Measurements from ENCODE around the gene XPO4. TPM values are rescaled to one million over a fixed set of nuclear protein-coding genes. Genes with fewer than 3 reads are reported as not detected.

The XPO4 gene
- total RNA-seq, 4 donors from 2014 or later = 8.9 to 16.1 (median 13.8) TPM

- no peak overlapping the region for H3K4me3 ChIP-seq (ENCODE audit: low read depth, poor library complexity, severe bottlenecking)
- intact Hi-C loops (cut with DNase I; ENCODE audit: low total_unique reads) = no loop called here
- no peak for DNase-seq (ENCODE audit: low spot score in 2 of 2)
- TF ChIP-seq CTCF (IDR thresholded peaks at IDR 0.05) (no peak), POLR2A (IDR thresholded peaks at IDR 0.05) (no peak)
- WGBS, 2 donors = 89 to 91% methylated on average over 6 of the region's 6 CpGs
Observed at GRCh38 chr13:20738616-20739015, 163.9 kb downstream of the XPO4 start.

DNA sequence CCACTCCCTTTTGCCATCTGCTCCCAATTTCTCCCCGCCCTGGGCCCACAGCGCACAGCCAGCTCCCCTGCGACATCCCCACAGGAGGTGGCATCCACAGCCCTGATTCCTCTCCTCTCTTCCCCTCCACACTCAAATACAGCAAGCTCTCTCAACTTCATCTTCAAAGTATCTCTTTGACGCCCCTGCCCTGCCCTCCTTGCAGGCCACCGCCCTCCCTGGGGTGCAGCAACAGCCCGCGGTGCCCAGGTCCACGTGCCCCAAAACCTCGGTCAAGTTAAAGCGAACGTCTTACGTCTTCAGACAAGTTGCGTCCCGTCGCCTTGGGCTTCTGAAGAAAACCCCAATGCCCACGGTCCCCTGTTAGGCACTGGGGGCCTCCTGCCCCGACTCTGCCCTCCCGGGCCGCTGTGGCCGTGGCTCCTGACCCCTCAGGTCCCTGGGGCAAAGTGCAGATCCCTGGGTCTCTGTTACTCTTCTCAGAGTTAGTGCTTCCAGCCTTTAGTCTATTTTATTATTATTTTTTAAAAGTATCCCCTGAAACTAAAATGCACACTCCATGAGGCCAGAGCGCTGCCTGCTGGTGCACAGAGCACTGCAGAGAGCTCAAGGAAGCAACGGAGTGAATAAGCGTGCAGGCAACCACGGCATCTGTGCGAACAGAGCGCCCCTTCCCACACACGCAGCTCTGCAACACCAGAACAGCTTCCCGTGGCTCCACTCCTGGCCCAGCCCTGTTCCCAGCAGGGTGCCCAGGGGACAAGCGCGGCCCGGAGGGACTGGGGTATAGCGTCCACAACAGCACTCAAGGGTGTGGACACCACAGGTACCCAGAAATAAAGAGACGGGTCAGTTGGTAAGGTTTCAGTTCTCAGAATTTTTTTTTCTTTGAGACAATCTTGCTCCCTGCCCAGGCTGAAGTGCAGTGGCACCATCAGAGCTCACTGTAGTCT lies 172.6 kb downstream of the XPO4 start:
- no peak overlapping the region for H3K4me3 ChIP-seq (ENCODE audit: low read depth, poor library complexity, severe bottlenecking)
- TF ChIP-seq POLR2A (IDR thresholded peaks at IDR 0.05) (no peak), CTCF (IDR thresholded peaks at IDR 0.05) (no peak)
- DNase-seq (ENCODE audit: low spot score in 2 of 2) = no peak
- intact Hi-C loops (cut with DNase I; ENCODE audit: low total_unique reads) = no loop called here
- 92 to 98% methylated on average over 33 of the region's 33 CpGs for WGBS, 2 donors

GRCh38 chr13:20728579-20729311 lies 173.8 kb downstream of the XPO4 start:
- H3K4me3 ChIP-seq (ENCODE audit: low read depth, poor library complexity, severe bottlenecking) = no peak overlapping the region
- 55 to 56% methylated on average over 14 of the region's 14 CpGs for WGBS, 2 donors
- no peak for TF ChIP-seq POLR2A (IDR thresholded peaks at IDR 0.05)
- no peak for TF ChIP-seq CTCF (IDR thresholded peaks at IDR 0.05)
- intact Hi-C loops (cut with DNase I; ENCODE audit: low total_unique reads) = no loop called here
- no peak for DNase-seq (ENCODE audit: low spot score in 2 of 2)

DNA sequence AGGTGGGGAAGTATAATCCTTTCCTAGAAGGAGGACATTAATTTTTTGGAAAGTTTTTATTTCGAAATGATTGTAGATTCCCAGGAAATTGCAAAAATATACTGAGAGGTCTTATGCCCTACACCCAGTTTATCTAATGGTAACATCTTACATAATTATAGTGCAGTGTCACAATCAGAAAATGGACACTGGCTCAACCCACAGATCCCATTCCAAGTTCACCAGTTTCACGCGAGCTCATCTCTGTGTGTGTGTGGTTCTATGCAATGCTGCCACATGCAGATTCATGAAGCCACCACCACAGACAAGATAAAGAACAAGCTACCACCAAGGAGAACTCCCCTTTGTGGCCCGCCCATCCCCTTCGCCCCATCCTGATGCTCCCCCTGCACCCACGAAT lies 174.7 kb downstream of the XPO4 start:
- no peak for TF ChIP-seq CTCF (IDR thresholded peaks at IDR 0.05)
- no peak for TF ChIP-seq POLR2A (IDR thresholded peaks at IDR 0.05)
- 65 to 96% methylated on average over 6 of the region's 6 CpGs for WGBS, 2 donors
- H3K4me3 ChIP-seq (ENCODE audit: low read depth, poor library complexity, severe bottlenecking) = no peak overlapping the region
- no peak for DNase-seq (ENCODE audit: low spot score in 2 of 2)
- intact Hi-C loops (cut with DNase I; ENCODE audit: low total_unique reads) = no loop called here

Other genes starting within 250 kb of the XPO4 start
- 1 to 10 TPM in 3 of 4 donors, under 1 TPM in 1; 0.76 to 3.5 (median 1.9) TPM for gene IL17D, start 199.0 kb downstream of the XPO4 start, total RNA-seq
- gene EEF1AKMT1, start 128.8 kb downstream of the XPO4 start, total RNA-seq = 10 to 100 TPM in 1 of 4 donors, 1 to 10 TPM in 3; 2.6 to 10.8 (median 5.8) TPM
- gene LATS2, start 158.8 kb upstream of the XPO4 start, total RNA-seq = 10 to 100 TPM; 13.2 to 27.6 (median 21.1) TPM
- gene SAP18, start 237.4 kb upstream of the XPO4 start, total RNA-seq = 10 to 100 TPM; 51.8 to 91.3 (median 56.3) TPM